ENCODE results near the gene LILRA1. TPM values are rescaled to one million over a fixed set of nuclear protein-coding genes. Genes with fewer than 3 reads are reported as not detected.
A peak's percentile ranks its signal among the peaks of the same experiment; 100 is the strongest.

The LILRA1 gene
- total and polyA plus RNA-seq, 10 of the 15 experiments (the other 5 are each of a cell fraction or from before 2014, with no cell fraction given): 0.04 TPM; not detected in 9

DNA sequence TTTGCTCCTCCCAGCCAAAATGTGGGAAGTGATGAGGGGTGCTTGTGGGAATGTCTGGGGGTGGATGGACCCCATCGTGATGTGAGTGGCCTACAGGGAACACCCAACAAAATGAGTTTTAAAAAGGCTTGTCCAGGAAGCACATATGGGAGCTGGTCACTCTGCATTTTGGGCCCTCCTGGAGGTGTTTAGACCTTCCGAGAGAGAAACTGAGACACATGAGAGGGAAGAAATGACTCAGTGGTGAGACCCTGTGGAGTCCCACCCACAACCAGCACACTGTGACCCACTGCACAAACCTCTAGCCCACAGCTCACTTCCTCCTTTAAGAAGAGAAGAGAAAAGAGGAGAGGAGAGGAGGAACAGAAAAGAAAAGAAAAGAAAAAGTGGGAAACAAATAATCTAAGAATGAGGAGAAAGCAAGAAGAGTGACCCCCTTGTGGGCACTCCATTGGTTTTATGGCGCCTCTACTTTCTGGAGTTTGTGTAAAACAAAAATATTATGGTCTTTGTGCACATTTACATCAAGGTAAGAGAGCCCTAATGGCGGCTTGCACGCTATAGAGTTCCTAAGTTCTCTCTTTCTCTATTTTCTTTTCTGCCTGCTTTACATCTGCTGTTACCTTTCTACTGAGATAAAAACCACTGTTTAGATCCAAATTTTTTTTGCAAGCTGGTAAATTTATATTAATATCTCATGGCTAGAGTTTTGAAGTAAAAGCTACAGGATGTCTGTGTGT lies 23.6 kb downstream of the LILRA1 start:
- Histone ChIP-seq H3K4me2 (ENCODE audit: control insufficient read depth, insufficient read depth) (peak overlapping the region; percentile 87), H3K9ac (ENCODE audit: control insufficient read depth, insufficient read depth, low read length) (peak overlapping the region; percentile 96), H3K9me3 (replicated peaks; ENCODE audit: control insufficient read depth, insufficient read depth, low read length) (peaks cover 8% of the 10 kb centered on the region), H3K4me1 (ENCODE audit: control insufficient read depth, insufficient read depth, low read length) (peaks cover 13% of the 10 kb centered on the region), H3K79me2 (ENCODE audit: control insufficient read depth, insufficient read depth, low read length) (peaks cover 54% of the 10 kb centered on the region), H3K27me3 (replicated peaks in 1 of 2; ENCODE audit: control insufficient read depth in 2 of 2, insufficient read depth in 2 of 2, low read length in 1 of 2) (no peaks in the 10 kb centered on the region), H3K4me3 (peak overlapping the region; percentile 96), H3K36me3 (ENCODE audit: control insufficient read depth in 2 of 2, insufficient read depth in 2 of 2, low read length in 1 of 2) (no peaks in the 10 kb centered on the region; a peak in 1 of 4 replicates), H4K20me1 (ENCODE audit: control insufficient read depth, insufficient read depth) (no peaks in the 10 kb centered on the region), H3K27ac (ENCODE audit: control insufficient read depth, insufficient read depth) (peak overlapping the region; percentile 98), H2AFZ (ENCODE audit: control insufficient read depth, low read depth, low read length) (peak overlapping the region; percentile 48)
- intact Hi-C loops (cut with micrococcal nuclease; ENCODE audit: unreplicated experiment) (loop anchor here (1.0 to 10.0 kb wide), 5 partner anchors 65 to 768 kb away; partner anchors contain the start of genes RPL28 and TMEM238), in situ Hi-C loops (cut with MboI) (no loop called here)
- WGBS (ENCODE audit: insufficient coverage, insufficient replicate concordance, low lambda C conversion rate, missing lambda C conversion rate): under 1% methylated on average over 5 of the region's 5 CpGs
- ChIA-PET CTCF (interaction anchor here (0.6 to 8.3 kb wide), 11 partner anchors 10 to 135 kb away, joined by 3 to 56 read pairs (median 3); partner anchors contain the start of genes LILRB1 and LILRB4), POLR2A (interaction anchor here (0.6 to 3.0 kb wide), 11 partner anchors 9 to 637 kb away, joined by 3 to 14 read pairs (median 4); partner anchors contain the start of gene LENG8), SMC1A (ENCODE audit: uncharacterized antibody, unreplicated experiment) (interaction anchor here (0.6 to 3.9 kb wide), 21 partner anchors 8 to 960 kb away, joined by 3 to 27 read pairs (median 4); partner anchors contain the start of gene LENG8), RAD21 (ENCODE audit: unreplicated experiment) (interaction anchor here (0.7 to 2.8 kb wide), 10 partner anchors 10 to 135 kb away, joined by 3 to 17 read pairs (median 4); partner anchors contain the start of gene LILRB4)
- DNase-seq (ENCODE audit: low read depth, low spot score) (peak; percentile 93), ATAC-seq (peak; percentile 90), FAIRE-seq (peak; percentile 97)
- BruUV-seq (replicated peaks): TSS peak; percentile 56
- TF ChIP-seq SUZ12 (IDR thresholded peaks at IDR 0.05; ENCODE audit: unreplicated experiment) (no peak), MEF2B (IDR thresholded peaks at IDR 0.05; ENCODE audit: partially characterized antibody, poor library complexity, severe bottlenecking) (peak; percentile 70), ZNF207 (IDR thresholded peaks at IDR 0.05; ENCODE audit: borderline replicate concordance) (no peak), LARP7 (IDR thresholded peaks at IDR 0.05) (0 out of 2 replicates have a peak, but pooled peaks have one; percentile 27), POLR2AphosphoS5 (IDR thresholded peaks at IDR 0.05; ENCODE audit: low read length) (peak; percentile 85), PAX5 (IDR thresholded peaks at IDR 0.05; ENCODE audit: borderline replicate concordance, low read depth, low read length) (peak; percentile 96), SMARCA5 (IDR thresholded peaks at IDR 0.05) (peak; percentile 25; the same call in 1 of the 2 replicates), TCF7 (IDR thresholded peaks at IDR 0.05; ENCODE audit: borderline replicate concordance) (no peak), IKZF2 (IDR thresholded peaks at IDR 0.05) (peak; percentile 96; a peak in 3 of 4 replicates), EZH2 (IDR thresholded peaks at IDR 0.05; ENCODE audit: borderline replicate concordance, control insufficient read depth, low read depth, low read length) (no peak), NR2F1 (conservative IDR thresholded peaks at IDR 0.05) (peak; percentile 84), CBFB (IDR thresholded peaks at IDR 0.05; ENCODE audit: low read depth) (peak; percentile 86), STAT3 (IDR thresholded peaks at IDR 0.05; ENCODE audit: low read depth, low read length) (no peak), RFX5 (IDR thresholded peaks at IDR 0.05; ENCODE audit: low read depth, low read length) (no peak), RCOR1 (conservative IDR thresholded peaks at IDR 0.05; ENCODE audit: low read depth, low read length) (0 out of 2 replicates have a peak, but pooled peaks have one; percentile 84), FOXM1 (IDR thresholded peaks at IDR 0.05; ENCODE audit: low read depth, low read length) (peak; percentile 90), KDM1A (IDR thresholded peaks at IDR 0.05; ENCODE audit: borderline replicate concordance) (no peak), MXI1 (IDR thresholded peaks at IDR 0.05; ENCODE audit: low read depth, low read length) (peak; percentile 60; the same call in 1 of the 2 replicates), WRNIP1 (IDR thresholded peaks at IDR 0.05; ENCODE audit: borderline replicate concordance, low read depth, low read length) (no peak), SMC3 (IDR thresholded peaks at IDR 0.05; ENCODE audit: borderline replicate concordance, low read length) (no peak)
- TF ChIP-seq, protein P1, sequence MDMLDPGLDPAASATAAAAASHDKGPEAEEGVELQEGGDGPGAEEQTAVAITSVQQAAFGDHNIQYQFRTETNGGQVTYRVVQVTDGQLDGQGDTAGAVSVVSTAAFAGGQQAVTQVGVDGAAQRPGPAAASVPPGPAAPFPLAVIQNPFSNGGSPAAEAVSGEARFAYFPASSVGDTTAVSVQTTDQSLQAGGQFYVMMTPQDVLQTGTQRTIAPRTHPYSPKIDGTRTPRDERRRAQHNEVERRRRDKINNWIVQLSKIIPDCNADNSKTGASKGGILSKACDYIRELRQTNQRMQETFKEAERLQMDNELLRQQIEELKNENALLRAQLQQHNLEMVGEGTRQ (IDR thresholded peaks at IDR 0.05; ENCODE audit: borderline replicate concordance, low read depth, low read length): no peak
- TF ChIP-seq, protein P2, sequence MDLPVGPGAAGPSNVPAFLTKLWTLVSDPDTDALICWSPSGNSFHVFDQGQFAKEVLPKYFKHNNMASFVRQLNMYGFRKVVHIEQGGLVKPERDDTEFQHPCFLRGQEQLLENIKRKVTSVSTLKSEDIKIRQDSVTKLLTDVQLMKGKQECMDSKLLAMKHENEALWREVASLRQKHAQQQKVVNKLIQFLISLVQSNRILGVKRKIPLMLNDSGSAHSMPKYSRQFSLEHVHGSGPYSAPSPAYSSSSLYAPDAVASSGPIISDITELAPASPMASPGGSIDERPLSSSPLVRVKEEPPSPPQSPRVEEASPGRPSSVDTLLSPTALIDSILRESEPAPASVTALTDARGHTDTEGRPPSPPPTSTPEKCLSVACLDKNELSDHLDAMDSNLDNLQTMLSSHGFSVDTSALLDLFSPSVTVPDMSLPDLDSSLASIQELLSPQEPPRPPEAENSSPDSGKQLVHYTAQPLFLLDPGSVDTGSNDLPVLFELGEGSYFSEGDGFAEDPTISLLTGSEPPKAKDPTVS (IDR thresholded peaks at IDR 0.05; ENCODE audit: low read depth, low read length): no peak

All from GM12878 (cell line).